Measurements from ENCODE around the gene SMAP2.

Gene SMAP2

GRCh38 chr1:40352126-40352525 is 21.4 kb upstream of the SMAP2 start:
- H3K4me1 Mint-ChIP-seq: no peaks in the 10 kb centered on the region
- peaks cover 7% of the 10 kb centered on the region for H3K9me3 Mint-ChIP-seq
- no peaks in the 10 kb centered on the region for H3K27me3 Mint-ChIP-seq (ENCODE audit: low read depth)
- no peaks in the 10 kb centered on the region for H3K36me3 Mint-ChIP-seq (ENCODE audit: low read depth)
- no peak overlapping the region for H3K4me3 Mint-ChIP-seq
- TF ChIP-seq CTCF (IDR thresholded peaks at IDR 0.05; ENCODE audit: unreplicated experiment in 3 of 3): no peak
- H3K27ac Mint-ChIP-seq: no peak overlapping the region

DNA sequence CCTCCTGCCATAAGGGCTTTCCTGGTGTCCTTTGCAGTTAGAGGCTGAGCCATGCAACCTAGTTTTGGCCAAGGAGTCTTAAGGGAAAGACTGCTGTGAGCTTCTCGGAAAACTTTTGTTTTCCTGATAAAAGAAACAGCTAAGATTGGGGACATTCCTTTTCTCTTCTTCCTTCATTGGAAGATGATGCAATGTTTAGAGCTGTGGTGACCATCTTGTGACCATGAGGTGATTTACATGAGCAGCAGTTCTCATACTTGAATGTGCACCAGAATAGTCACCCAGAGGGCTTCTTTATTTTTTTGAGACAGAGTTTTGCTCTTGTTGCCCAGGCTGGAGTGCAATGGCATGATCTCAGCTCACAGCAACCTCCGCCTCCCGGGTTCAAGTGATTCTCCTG is 20.4 kb upstream of the SMAP2 start:
- Mint-ChIP-seq H3K27me3 (ENCODE audit: low read depth) (peaks cover 1% of the 10 kb centered on the region), H3K9me3 (peaks cover 7% of the 10 kb centered on the region), H3K4me1 (no peaks in the 10 kb centered on the region)

GRCh38 chr1:40357625-40358024 is 15.9 kb upstream of the SMAP2 start:
- peaks cover 24% of the 10 kb centered on the region for H3K9me3 Mint-ChIP-seq
- H3K4me1 Mint-ChIP-seq: peaks cover 8% of the 10 kb centered on the region
- H3K27ac Mint-ChIP-seq: no peak overlapping the region
- TF ChIP-seq CTCF (IDR thresholded peaks at IDR 0.05; ENCODE audit: unreplicated experiment in 3 of 3): no peak
- no peak overlapping the region for H3K4me3 Mint-ChIP-seq
- H3K36me3 Mint-ChIP-seq (ENCODE audit: low read depth): peaks cover 7% of the 10 kb centered on the region
- H3K27me3 Mint-ChIP-seq (ENCODE audit: low read depth): peaks cover 3% of the 10 kb centered on the region

More for the DNA sequence above, 20.4 kb upstream of the SMAP2 start:
- no peak overlapping the region for H3K27ac Mint-ChIP-seq
- no peak overlapping the region for H3K4me3 Mint-ChIP-seq
- no peaks in the 10 kb centered on the region for H3K36me3 Mint-ChIP-seq (ENCODE audit: low read depth)
- TF ChIP-seq CTCF (IDR thresholded peaks at IDR 0.05; ENCODE audit: unreplicated experiment in 3 of 3): no peak

DNA sequence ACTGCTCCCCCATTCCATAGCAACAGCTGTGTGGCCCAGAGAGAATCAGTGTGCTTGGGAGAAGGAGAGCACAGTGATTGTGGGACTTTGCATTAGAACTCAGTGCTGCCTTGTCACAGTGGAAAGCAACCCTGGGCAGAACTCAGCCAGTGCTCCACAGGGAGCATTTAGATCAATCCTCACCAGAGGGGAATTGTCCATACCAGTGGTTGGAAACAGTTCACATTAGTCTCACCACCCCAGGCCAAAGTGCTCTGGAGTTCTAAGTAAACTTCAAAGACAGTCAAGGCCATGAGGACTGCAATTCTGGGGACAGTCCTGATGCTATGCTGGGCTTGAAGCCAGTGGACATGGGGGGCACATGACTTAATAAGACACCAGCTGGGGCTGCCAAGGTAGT is 12.9 kb upstream of the SMAP2 start:
- H3K36me3 Mint-ChIP-seq (ENCODE audit: low read depth): peaks cover 7% of the 10 kb centered on the region
- no peak for TF ChIP-seq CTCF (IDR thresholded peaks at IDR 0.05; ENCODE audit: unreplicated experiment in 3 of 3)
- peaks cover 25% of the 10 kb centered on the region for H3K9me3 Mint-ChIP-seq
- peaks cover 15% of the 10 kb centered on the region for H3K4me1 Mint-ChIP-seq
- H3K27ac Mint-ChIP-seq: no peak overlapping the region
- H3K27me3 Mint-ChIP-seq (ENCODE audit: low read depth): peaks cover 3% of the 10 kb centered on the region
- no peak overlapping the region for H3K4me3 Mint-ChIP-seq

DNA sequence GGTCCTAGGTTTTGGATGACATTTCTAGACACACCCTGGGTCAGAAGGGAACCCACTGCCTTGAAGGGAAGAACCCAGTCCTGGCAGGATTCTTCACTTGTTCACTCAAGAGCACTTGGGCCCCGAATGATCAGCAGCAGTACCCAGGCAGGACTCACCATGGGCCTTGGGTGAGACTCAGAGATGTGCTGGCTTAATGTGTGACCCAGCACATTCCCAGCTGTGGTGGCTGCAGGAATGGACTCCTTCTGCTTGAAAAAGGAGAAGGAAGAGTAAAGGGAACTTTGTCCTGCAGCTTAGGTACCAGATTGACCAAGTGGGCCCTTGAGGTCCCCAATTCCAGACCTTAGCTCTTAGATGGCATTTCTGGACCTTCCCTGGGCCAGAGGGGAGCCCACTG is 12.3 kb upstream of the SMAP2 start:
- H3K27me3 Mint-ChIP-seq (ENCODE audit: low read depth): peaks cover 3% of the 10 kb centered on the region
- H3K4me3 Mint-ChIP-seq: no peak overlapping the region
- peaks cover 25% of the 10 kb centered on the region for H3K9me3 Mint-ChIP-seq
- no peak for TF ChIP-seq CTCF (IDR thresholded peaks at IDR 0.05; ENCODE audit: unreplicated experiment in 3 of 3)
- no peak overlapping the region for H3K27ac Mint-ChIP-seq
- peaks cover 15% of the 10 kb centered on the region for H3K4me1 Mint-ChIP-seq
- H3K36me3 Mint-ChIP-seq (ENCODE audit: low read depth): peaks cover 7% of the 10 kb centered on the region

- peaks cover 23% of the 10 kb centered on the region for H3K9me3 Mint-ChIP-seq
- TF ChIP-seq CTCF (IDR thresholded peaks at IDR 0.05; ENCODE audit: unreplicated experiment in 3 of 3): no peak
- H3K27me3 Mint-ChIP-seq (ENCODE audit: low read depth): peaks cover 3% of the 10 kb centered on the region
- H3K4me3 Mint-ChIP-seq: no peak overlapping the region
- peaks cover 15% of the 10 kb centered on the region for H3K4me1 Mint-ChIP-seq
- no peak overlapping the region for H3K27ac Mint-ChIP-seq
- peaks cover 7% of the 10 kb centered on the region for H3K36me3 Mint-ChIP-seq (ENCODE audit: low read depth)
These were observed 11.9 kb upstream of the SMAP2 start for GRCh38 chr1:40361637-40362036.

Measured in nephron (organoid).